Jurkat, Clone E6-1 (cell line): Measurements from ENCODE around the gene RASD1.

Experiments
- DNase-seq: peaks from one replicate; pipeline ENCODE4 v3.0.0-alpha.2; 2011; ENCODE audit warnings: low read depth, low spot score
- H3K4me3 ChIP-seq: 2 replicates; pipeline ENCODE4 v1.5.1; 2011; ENCODE audit warnings: mild to moderate bottlenecking, low read length, control low read depth, moderate library complexity

Gene RASD1

GRCh38 chr17:17513626-17514025 is 17.4 kb upstream of the RASD1 start:
- no peak overlapping the region for H3K4me3 ChIP-seq

DNA sequence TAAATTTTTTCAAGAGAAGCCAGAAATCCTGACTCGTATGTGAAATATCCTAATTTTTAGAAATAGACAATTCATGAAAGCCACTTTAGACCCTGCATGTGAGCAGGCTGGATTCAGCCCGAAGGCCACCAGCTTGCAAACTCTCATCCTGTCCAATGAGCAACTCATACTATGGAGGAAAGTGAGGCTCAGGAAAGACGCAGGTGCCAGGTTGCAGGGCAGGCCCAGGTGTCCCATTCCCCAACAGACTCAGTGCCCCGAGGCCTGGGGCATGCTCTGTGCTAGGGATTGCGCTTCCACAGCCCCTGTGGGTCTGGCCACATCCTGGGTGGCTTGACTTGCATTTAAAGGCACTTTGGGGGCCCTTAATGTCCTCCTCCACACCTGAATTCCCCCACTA is 16.7 kb upstream of the RASD1 start:
- H3K4me3 ChIP-seq, result no peak overlapping the region
- DNase-seq, result no peak

More at GRCh38 chr17:17513626-17514025, 17.4 kb upstream of the RASD1 start:
- DNase-seq, result no peak

DNA sequence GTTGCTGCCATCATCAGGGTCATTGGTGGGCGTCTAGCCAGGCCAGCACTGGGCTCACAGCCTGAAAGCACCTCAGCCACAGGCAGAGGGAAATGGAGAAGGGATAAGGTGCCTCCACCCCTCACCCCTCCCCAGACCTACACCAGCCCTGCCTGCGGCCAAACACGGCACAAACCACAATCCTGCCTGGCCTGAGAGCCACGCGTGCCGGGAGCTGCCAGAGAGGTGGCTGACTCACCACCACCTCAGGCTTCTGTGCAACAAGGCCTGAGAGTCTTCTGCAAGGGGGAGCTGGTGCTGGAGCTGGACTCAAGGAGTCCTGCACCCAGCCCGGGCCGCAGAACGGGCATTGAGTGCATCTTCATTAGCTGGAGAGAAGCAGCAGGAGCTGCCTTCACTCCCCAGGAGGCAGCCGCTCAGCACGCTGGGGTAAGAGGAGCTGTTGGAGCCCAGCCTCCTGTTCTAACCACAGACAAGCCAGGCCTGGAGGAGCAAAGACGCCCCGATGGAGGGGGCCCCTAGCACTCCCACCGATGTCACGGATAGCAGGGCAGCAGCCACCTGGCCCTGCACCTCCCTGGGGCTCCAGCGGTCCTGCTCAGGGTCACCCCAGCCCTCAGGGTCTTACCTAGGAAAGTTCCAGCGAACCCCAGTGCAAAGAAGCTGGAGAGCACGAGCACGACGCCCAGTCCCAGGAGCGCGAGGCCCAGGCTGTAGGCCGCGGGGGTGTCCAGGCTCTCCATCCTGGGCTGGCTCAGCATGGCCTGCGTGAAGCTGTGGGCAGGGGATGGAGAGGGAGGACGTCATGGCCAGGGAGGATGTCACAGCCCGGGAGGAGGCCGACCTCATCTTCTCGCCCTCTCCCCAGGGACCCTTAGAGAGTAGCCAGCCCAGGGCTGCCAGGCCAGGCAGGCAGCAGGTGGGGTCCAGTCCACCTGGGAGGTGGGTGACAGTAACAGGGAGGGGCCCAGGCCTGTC is 16.0 kb upstream of the RASD1 start:
- DNase-seq, result no peak
- no peak overlapping the region for H3K4me3 ChIP-seq

DNA sequence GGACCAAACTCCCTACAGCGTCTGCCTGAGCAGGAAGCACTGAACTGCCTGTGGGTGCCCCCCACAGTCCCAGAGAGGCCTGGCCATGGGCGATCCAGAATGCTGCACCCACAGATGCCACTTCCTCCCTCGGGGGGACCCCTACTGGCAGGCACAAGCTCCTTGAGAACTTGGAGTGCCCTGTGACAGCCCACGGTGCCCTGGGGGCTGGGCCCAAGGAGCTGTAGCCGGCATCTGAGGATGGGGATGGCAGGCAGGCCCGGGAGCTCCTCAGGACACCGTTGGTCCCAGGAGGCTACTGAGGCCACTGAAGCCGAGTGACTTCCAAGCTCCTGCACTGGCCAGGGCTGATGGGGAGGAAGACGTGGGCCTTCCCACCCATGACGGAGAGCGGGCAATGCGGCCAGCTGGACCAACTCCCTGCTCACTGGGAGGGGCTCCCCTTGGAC is 15.1 kb upstream of the RASD1 start:
- no peak overlapping the region for H3K4me3 ChIP-seq
- DNase-seq, result peak; percentile 29

DNA sequence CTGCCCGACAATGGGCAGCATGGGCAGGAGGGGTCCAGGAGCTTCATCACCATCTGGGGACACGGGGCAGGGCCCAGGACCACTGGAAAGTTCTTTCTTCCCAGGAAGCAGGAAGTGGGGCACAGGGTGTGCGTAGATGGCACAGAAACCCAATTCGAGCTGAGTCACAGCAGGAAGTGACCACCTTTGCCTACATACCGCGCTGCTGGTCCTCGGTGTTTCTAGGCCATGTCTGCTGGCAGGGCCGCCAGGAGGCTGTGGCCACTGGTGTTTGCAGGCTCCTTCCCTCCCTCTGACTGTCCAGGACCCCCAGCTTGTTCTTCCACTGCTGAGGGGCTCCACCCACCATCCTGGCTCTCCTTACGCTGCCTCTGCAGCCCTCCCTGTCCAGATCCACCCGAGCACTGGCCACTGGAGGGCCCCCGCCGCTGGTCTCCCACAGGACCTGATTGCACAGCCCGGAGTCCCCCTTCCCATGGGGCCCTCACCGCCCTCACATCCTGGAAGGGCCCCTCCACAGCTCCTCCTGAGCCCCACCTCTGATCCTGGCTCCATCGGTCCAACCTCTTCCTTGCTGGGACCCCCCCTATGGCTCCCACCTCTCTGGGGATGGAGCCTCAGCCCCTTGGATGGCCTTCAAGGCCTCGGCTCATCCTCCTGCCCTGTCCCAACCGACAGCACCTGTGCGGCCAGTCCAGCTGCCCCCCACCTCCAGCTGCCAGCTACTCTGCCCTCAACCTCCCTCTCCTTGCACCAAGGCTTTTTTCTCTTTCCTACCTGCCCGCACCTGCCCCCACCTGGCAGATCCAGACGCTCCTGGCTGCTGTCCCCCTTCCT is 14.5 kb upstream of the RASD1 start:
- no peak for DNase-seq
- H3K4me3 ChIP-seq, result no peak overlapping the region

- H3K4me3 ChIP-seq, result no peak overlapping the region
- DNase-seq, result no peak
These were observed 13.6 kb upstream of the RASD1 start for GRCh38 chr17:17509601-17510425.

DNA sequence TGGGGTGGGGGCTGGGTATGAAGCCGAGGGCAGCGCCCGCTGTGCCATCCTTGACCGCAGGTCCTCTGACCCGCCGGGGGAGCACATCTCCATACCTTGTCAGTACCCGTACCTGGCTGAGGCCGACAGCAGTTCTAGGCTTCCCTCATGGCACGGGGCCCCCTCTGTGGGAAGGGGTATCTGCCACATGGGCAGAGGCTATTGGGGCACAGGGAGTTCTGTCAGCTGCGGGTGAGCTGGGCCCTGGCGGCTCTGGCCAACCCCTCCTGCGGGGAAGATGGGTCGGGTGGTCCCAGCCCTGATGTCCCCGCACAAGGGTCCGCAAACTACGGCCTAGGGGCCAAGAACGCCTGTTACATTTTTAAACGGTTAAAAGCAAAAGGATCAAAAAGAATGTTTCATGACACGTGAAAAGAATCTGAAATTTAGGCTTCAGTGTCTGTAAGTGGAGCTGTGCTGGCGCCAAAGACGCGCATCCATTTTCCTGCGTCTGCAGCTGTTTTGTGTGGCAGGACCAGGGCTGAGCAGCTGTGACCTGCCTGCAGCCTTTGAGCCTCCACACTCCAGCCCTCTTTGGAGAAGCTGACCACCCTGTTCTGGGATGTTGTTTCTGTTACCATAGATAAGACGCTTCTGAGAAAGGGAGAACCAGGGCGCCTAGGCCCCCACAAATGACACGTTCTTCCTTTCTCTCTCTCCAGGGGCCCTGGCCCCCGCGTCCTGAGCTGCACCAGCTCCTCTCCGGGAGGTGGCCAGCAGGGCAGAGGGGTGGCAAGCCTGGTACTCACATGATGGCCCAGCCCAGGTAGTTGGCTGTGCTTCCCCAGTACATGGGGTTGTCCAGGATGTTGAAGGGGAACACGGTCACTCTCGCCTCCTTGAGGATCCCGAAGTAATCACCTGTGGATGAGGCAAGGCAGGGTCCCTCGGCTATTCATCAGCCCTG is 12.7 kb upstream of the RASD1 start:
- no peak overlapping the region for H3K4me3 ChIP-seq
- DNase-seq, result no peak

- H3K4me3 ChIP-seq, result no peak overlapping the region
- no peak for DNase-seq
These were observed 11.9 kb upstream of the RASD1 start for GRCh38 chr17:17508019-17508535.

DNA sequence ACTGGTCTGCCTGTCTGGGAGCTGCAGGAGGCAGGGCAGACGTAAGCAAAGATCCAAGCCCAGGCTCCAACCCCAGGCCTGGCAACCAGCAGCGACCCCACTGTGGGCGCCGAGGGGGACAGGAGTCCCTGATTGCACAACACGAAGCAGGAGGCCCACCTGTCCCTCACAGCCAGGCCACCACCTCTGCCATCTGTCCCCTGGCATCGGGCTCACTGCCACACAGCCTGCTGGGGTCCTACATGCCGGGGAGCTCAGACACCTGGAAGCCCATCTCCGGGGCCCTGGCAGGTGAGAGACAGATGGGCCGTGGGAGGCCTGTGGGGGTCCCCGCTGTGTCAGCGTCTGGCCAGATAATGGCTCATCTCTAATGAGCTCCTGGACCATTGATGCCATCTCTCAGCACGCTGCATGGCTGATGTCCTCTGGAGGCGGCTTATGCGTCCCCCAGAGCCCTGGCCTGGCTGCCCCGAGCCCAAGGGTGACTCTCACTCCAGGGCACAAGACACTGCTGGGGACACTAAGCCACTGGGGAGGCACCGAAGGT is 11.3 kb upstream of the RASD1 start:
- DNase-seq, result no peak
- no peak overlapping the region for H3K4me3 ChIP-seq

GRCh38 chr17:17506893-17507464 is 10.8 kb upstream of the RASD1 start:
- no peak overlapping the region for H3K4me3 ChIP-seq
- no peak for DNase-seq

GRCh38 chr17:17506181-17506741 is 10.1 kb upstream of the RASD1 start:
- no peak overlapping the region for H3K4me3 ChIP-seq
- no peak for DNase-seq

DNA sequence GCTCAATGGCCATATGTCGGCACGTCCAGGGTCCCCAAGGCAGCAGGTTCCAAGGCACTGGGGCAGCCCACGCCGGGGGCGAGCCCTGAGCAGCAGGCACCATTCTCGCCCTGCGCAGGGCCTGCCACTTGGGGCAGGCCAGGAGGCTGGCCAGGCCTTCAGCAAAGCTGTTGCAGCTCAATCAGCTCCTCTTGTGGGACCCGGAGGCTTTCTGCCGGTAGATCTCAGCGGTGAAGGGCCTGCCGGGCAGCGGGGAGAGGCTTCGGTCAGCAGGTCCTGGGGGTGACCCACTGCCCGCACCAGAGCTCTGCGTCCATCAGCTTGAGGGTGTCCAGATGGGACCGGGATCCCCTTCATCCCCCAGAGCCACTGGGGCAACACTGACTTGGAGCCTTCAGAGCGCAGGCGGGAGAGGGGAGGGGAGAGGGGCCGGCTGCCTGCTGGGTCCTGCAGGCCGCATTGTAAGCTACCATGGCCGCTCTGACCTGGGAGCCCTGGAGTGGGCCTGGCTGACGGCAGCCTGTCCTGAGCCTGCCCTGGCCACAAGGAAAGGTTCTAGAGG is 9.5 kb upstream of the RASD1 start:
- no peak overlapping the region for H3K4me3 ChIP-seq
- DNase-seq, result no peak

DNA sequence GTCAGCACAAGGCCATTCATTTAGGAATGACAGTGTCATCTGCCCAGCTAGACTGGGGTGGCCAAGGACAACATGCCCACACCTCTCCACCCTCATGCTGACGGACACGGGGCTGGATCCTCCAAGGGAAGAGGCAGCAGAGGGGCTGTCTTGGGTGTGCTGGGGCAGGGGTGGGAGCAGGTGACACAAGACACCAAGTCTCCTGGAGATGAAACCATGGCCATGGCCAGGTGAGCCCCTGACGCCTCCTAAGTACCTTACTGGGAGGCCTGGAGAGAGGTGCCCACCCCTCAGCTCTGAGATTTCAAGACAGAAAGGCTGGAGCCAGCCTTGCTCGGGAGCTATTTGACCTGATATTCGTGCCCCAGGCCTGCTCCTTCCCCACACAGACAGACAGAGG is 9.0 kb upstream of the RASD1 start:
- H3K4me3 ChIP-seq, result no peak overlapping the region
- no peak for DNase-seq

DNA sequence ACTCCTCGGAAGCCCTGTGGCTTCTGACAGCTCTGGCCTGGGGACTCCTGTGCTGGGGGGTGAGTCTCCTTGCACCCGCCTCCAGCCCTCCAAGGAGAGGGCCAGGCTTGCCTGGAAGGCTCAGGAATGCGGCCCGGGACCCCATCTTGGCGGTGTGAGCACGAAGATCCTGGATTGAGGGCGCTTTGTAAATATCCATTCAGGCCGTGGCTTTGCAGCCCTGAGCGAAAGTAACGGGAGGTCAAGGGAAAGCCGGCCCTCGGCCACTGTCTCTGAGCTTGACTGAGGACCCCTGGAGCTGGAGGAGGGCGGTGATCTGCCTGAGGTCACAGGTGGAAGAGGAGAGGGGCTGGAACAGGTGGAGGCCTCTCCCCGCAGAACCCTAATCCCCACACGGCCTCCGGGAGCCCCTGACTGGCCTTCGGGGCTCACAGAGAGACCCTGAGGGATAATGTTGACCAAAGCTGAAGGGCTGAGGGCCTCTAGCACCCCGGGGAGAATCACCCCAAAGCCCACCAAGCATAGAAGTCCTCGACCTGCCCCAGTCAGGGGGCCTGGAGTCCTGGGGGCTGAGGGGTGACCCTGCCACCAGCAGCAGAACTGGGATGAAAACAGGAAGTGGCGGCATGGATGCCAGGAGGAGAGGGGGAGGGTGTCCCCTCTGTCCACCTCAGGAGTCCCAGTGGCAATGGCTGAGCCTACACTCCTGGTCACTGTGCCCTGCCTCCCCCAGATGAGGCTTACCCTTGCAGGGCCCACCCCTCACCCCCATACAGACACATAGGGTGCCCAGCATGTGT is 8.3 kb upstream of the RASD1 start:
- H3K4me3 ChIP-seq, result no peak overlapping the region
- DNase-seq, result no peak

- DNase-seq, result no peak
- H3K4me3 ChIP-seq, result no peak overlapping the region
These were observed 7.5 kb upstream of the RASD1 start for GRCh38 chr17:17503566-17504130.
